GM12875 (cell line): ENCODE measurements around the gene NTN3.

Source experiments
- H3K4me3 ChIP-seq: one replicate; pipeline ENCODE4 v1.5.1; 2011; ENCODE audit warnings: low read depth, low read length, control low read depth
- CTCF ChIP-seq: IDR thresholded peaks from 2 replicates; pipeline ENCODE4 v1.5.1; 2011; ENCODE audit warnings: low read depth, mild to moderate bottlenecking, control low read depth, inconsistent platforms, low read length, moderate library complexity, borderline replicate concordance; ENCODE audit not compliant: insufficient read depth

Gene NTN3

DNA sequence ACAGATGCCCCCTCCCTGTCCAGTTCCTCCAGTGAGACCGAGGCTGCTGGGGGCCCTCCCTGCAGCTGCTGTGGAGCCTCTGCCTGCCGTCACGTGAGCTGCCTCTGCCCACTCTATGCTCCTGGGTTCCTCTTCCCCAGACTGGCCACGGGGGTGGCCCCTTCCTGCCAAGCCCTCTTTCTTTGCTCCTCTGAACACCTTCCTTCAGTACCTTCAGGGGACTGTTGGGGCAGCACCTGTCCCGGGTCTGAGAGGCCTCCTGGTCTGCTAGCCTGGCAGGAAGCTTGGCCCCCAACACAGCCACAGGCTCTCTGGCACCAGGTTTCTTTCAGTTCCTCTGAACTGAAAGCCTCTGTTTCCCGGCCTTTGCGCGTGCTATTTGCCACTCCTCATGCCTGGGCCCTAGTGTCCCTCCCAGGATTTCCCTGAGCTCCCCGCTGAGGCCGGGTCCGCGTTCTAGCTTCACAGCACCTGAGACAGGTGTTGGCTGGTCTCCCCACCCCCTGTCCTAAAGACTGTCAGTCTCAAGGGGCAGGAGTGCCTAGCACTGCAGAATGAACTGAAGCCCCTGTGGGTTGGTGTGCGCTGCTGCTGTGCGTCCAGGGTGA is 36.1 kb downstream of the NTN3 start:
- TF ChIP-seq CTCF = 0 out of 2 replicates have a peak, but pooled peaks have one; percentile 22
- H3K4me3 ChIP-seq = no peak overlapping the region

DNA sequence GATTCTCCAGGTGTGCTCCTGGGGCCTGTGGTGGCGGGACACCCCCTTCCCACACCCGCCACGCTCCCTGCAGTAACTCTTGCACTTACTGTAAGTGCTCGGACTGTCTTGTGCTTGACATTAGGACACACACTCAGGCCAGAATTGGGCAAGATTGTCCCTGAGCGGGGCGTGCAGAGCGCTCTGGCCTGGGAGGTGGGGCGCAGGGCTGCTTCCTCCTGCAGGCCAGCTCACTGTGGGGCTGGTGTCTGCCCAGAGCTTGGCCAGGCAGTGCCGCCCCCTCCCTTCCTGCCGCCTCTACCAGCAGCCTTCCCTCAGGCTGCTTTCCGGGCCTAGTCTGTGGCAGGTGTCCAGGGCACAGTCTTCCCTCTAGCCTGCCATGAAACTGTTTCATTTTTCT is 36.6 kb downstream of the NTN3 start:
- no peak for TF ChIP-seq CTCF
- H3K4me3 ChIP-seq = no peak overlapping the region

GRCh38 chr16:2508722-2509400 is 37.8 kb downstream of the NTN3 start:
- no peak overlapping the region for H3K4me3 ChIP-seq
- TF ChIP-seq CTCF = no peak

GRCh38 chr16:2511128-2511800 is 40.2 kb downstream of the NTN3 start:
- H3K4me3 ChIP-seq = no peak overlapping the region
- TF ChIP-seq CTCF = no peak

- no peak overlapping the region for H3K4me3 ChIP-seq
- no peak for TF ChIP-seq CTCF
Observed at GRCh38 chr16:2511996-2512734, 41.1 kb downstream of the NTN3 start.

DNA sequence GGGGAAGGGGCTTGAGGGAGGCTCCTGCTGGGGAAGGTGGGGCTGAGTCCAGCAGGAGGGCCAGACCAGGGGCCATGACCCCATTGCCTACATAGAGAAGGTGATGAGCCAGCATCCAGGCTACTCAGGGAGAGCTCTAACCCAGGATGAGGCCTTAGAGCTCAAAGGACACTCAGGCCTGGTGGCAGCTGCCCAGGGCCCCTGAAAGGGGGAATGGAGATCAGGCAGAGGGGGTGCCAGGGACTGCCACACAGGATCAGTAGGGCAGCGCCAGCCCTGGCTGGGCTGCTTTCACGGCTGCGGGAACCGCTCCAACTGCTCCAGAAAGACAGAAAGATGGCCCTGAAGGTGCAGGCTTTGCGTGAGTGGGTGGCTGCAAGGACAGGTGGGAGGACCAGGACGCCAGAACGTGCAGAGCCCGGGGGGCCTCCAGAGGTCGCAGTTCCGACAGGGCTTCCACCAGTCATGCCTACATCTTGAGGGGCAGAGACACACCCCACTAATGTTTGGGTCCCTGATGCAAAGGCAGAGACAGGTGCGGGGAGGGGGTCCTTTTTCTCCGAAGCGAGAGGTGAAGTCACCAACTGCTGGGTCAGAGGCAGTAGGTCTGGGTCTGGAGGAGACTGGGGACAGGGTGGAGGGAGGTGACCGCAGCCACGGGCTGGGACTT is 41.8 kb downstream of the NTN3 start:
- H3K4me3 ChIP-seq = peak overlapping the region; percentile 90
- peak; percentile 24; the same call in 1 of the 2 replicates for TF ChIP-seq CTCF
